ENCODE results near the gene NPB.

- TF ChIP-seq SIN3A (IDR thresholded peaks at IDR 0.05; ENCODE audit: borderline replicate concordance, insufficient read depth, low read length) (0 out of 2 replicates have a peak, but pooled peaks have one; percentile 9), TAF1 (IDR thresholded peaks at IDR 0.05; ENCODE audit: borderline replicate concordance, insufficient read depth, low read length) (no peak), REST (IDR thresholded peaks at IDR 0.05; ENCODE audit: insufficient read depth in 1 of 2, low read depth in 2 of 2, low read length in 2 of 2) (no peak), POLR2AphosphoS5 (IDR thresholded peaks at IDR 0.05; ENCODE audit: low read depth, low read length) (peak; percentile 87; the same call in 1 of the 2 replicates), FOXP2 (optimal IDR thresholded peaks at IDR 0.05; ENCODE audit: borderline replicate concordance, extremely low read depth, extremely low read length, insufficient read depth) (no peak)
Measured at GRCh38 chr17:81866440-81867169, 35.4 kb upstream of the NPB start.
